HG03378 (cell line): ENCODE measurements around the gene HAUS7.
A peak's percentile ranks its signal among the peaks of the same experiment; 100 is the strongest.

Source experiments
- ATAC-seq: cut with Tn5 transposase; IDR thresholded peaks from one replicate; pipeline ENCODE4 v1.9.1; 2021; ENCODE audit warnings: mild to moderate bottlenecking, moderate library complexity; ENCODE audit not compliant: unreplicated experiment

Gene HAUS7

GRCh38 chrX:153477901-153478300 is 7.5 kb upstream of the HAUS7 start:
- no peak for ATAC-seq

- no peak for ATAC-seq
These were observed 7.0 kb upstream of the HAUS7 start for GRCh38 chrX:153477364-153477857.

GRCh38 chrX:153476666-153477363 is 6.4 kb upstream of the HAUS7 start:
- no peak for ATAC-seq

GRCh38 chrX:153475751-153476281 is 5.4 kb upstream of the HAUS7 start:
- ATAC-seq, result no peak

- ATAC-seq, result no peak
These were observed 4.9 kb upstream of the HAUS7 start for GRCh38 chrX:153475271-153475670.

GRCh38 chrX:153474718-153475117 is 4.3 kb upstream of the HAUS7 start:
- no peak for ATAC-seq

GRCh38 chrX:153474266-153474665 is 3.9 kb upstream of the HAUS7 start:
- no peak for ATAC-seq

GRCh38 chrX:153473126-153473525 is 2.8 kb upstream of the HAUS7 start:
- no peak for ATAC-seq

GRCh38 chrX:153471663-153472280 is 1.4 kb upstream of the HAUS7 start:
- no peak for ATAC-seq

GRCh38 chrX:153469811-153470410 is 465 bp downstream of the HAUS7 start:
- peak; percentile 16 for ATAC-seq

GRCh38 chrX:153468008-153468580 is 2.3 kb downstream of the HAUS7 start:
- ATAC-seq, result no peak

GRCh38 chrX:153465691-153466380 is 4.5 kb downstream of the HAUS7 start:
- no peak for ATAC-seq

GRCh38 chrX:153464116-153464515 is 6.3 kb downstream of the HAUS7 start:
- no peak for ATAC-seq

- no peak for ATAC-seq
These were observed 6.8 kb downstream of the HAUS7 start for GRCh38 chrX:153463556-153463955.

GRCh38 chrX:153463031-153463430 is 7.3 kb downstream of the HAUS7 start:
- no peak for ATAC-seq

- ATAC-seq, result no peak
These were observed 8.1 kb downstream of the HAUS7 start for GRCh38 chrX:153462291-153462690.

GRCh38 chrX:153460826-153461225 is 9.6 kb downstream of the HAUS7 start:
- ATAC-seq, result peak; percentile 49

- no peak for ATAC-seq
These were observed 10.4 kb downstream of the HAUS7 start for GRCh38 chrX:153459986-153460385.

- no peak for ATAC-seq
These were observed 11.9 kb downstream of the HAUS7 start for GRCh38 chrX:153458476-153458875.

GRCh38 chrX:153457827-153458466 is 12.4 kb downstream of the HAUS7 start:
- no peak for ATAC-seq
